Esophagus muscularis mucosa (tissue), 4 donors: Measurements from ENCODE around the gene DMKN. TPM values are rescaled to one million over a fixed set of nuclear protein-coding genes. Genes with fewer than 3 reads are reported as not detected.

Experiments used
- DNase-seq: peaks from one replicate; pipeline ENCODE4 v3.0.0-alpha.2; 2017; ENCODE audit errors: extremely low spot score
- H3K27ac ChIP-seq, 4 donors: fragments of 200-600 bp; sonication (generic); replicated peaks in 1 of 4; 1 replicate in 3 of 4; 2 replicates in 1 of 4; pipeline ENCODE4 v1.5.1; 2016 to 2019; ENCODE audit warnings: mild to moderate bottlenecking in 1 of 4
- H3K27me3 ChIP-seq, 4 donors: fragments of 200-600 bp; sonication (generic); one replicate each; pipeline versions ENCODE4 v1.5.1 to v1.6.0; 2016 to 2019
- H3K36me3 ChIP-seq, 4 donors: fragments of 200-600 bp; sonication (generic); one replicate each; pipeline ENCODE4 v1.5.1; 2016 to 2019
- H3K4me1 ChIP-seq, 4 donors: fragments of 200-600 bp; sonication (generic); one replicate each; pipeline ENCODE4 v1.5.1; 2016 to 2019
- H3K4me3 ChIP-seq, 4 donors: fragments of 200-600 bp; sonication (generic); 1 replicate in 2 of 4; 2 replicates in 2 of 4; pipeline ENCODE4 v1.5.1; 2016 to 2019; ENCODE audit warnings: mild to moderate bottlenecking in 4 of 4, moderate library complexity in 1 of 4
- H3K9me3 ChIP-seq, 4 donors: fragments of 200-600 bp; sonication (generic); 1 replicate in 3 of 4; 2 replicates in 1 of 4; pipeline ENCODE4 v1.5.1; 2016 to 2019
- CTCF ChIP-seq, 3 experiments: fragments of 200-600 bp in 2 of 3; fragments of 450-650 bp in 1 of 3; sonication (generic) in 2 of 3; IDR thresholded peaks; one replicate each; pipeline ENCODE4 v1.5.1; 2017 to 2019; ENCODE audit warnings: antibody characterized with exemption in 3 of 3, mild to moderate bottlenecking in 2 of 3, moderate library complexity in 1 of 3
- EP300 ChIP-seq: sonication (generic); formaldehyde crosslinking; IDR thresholded peaks from one replicate; pipeline ENCODE4 v1.6.1; 2017; ENCODE audit warnings: antibody characterized with exemption
- POLR2A ChIP-seq: fragments of 450-650 bp; IDR thresholded peaks from one replicate; pipeline ENCODE4 v1.6.1; 2017; ENCODE audit warnings: antibody characterized with exemption, moderate library complexity, mild to moderate bottlenecking, low read depth
- POLR2AphosphoS5 ChIP-seq, 2 donors: sonication (generic); formaldehyde crosslinking; IDR thresholded peaks; one replicate each; pipeline ENCODE4 v1.6.1; 2017; ENCODE audit warnings: antibody characterized with exemption in 2 of 2
- WGBS: methylation state at CpG from one replicate; pipeline ENCODE4 v1.1.5; 2018; 5-methylcytosine and 5-hydroxymethylcytosine counted together
- intact Hi-C: fragments of 100-400 bp; cut with DNase I; formaldehyde crosslinking; loops from one replicate; pipeline ENCODE4 v1.15.1; 2023
- total RNA-seq, 4 donors: library from RNA; depleted of rRNA; stranded (reverse); fragments of >200 nt; gene quantifications; one replicate each; pipeline versions ENCODE4 v1.1.0 to v1.2.1, GENCODE V29; 2016

DMKN gene
- total RNA-seq, 4 donors from 2014 or later, result 1.7 to 5.5 (median 3.8) TPM

- H3K36me3 ChIP-seq, result peaks cover 0 to 19% (median 6%) of the 10 kb centered on the region in 4 donors
- intact Hi-C loops, result no loop called here
- H3K4me1 ChIP-seq, result peaks cover 0 to 10% (median 4%) of the 10 kb centered on the region in 4 donors
- TF ChIP-seq CTCF (IDR thresholded peaks at IDR 0.05) (no peak), POLR2AphosphoS5 (IDR thresholded peaks at IDR 0.05) (no peak)
- H3K4me3 ChIP-seq, result no peak overlapping the region
- no peak for DNase-seq
- WGBS, result 80% methylated on average over 12 of the region's 13 CpGs
- peaks cover 0 to 20% (median 4%) of the 10 kb centered on the region in 4 donors for H3K27me3 ChIP-seq
- H3K9me3 ChIP-seq, result no peaks in the 10 kb centered on the region
- H3K27ac ChIP-seq, result no peak overlapping the region
Observed at GRCh38 chr19:35552534-35553384, 39.3 kb upstream of the DMKN start.

GRCh38 chr19:35551091-35551810 lies 37.8 kb upstream of the DMKN start:
- peaks cover 0 to 10% (median 0%) of the 10 kb centered on the region in 4 donors for H3K27me3 ChIP-seq
- DNase-seq, result no peak
- 90% methylated on average over 18 of the region's 21 CpGs for WGBS
- H3K4me1 ChIP-seq, result peaks cover 5 to 19% (median 13%) of the 10 kb centered on the region in 4 donors
- TF ChIP-seq POLR2AphosphoS5 (IDR thresholded peaks at IDR 0.05), result no peak
- no peak overlapping the region for H3K27ac ChIP-seq
- H3K36me3 ChIP-seq, result peaks cover 4 to 31% (median 16%) of the 10 kb centered on the region in 4 donors
- H3K4me3 ChIP-seq, result no peak overlapping the region
- H3K9me3 ChIP-seq, result no peaks in the 10 kb centered on the region
- intact Hi-C loops, result no loop called here

- WGBS, result 86% methylated on average over 11 of the region's 15 CpGs
- Histone ChIP-seq H3K27ac (no peak overlapping the region), H3K4me3 (no peak overlapping the region), H3K36me3 (peaks cover 4 to 31% (median 16%) of the 10 kb centered on the region in 4 donors), H3K4me1 (peaks cover 9 to 26% (median 18%) of the 10 kb centered on the region in 4 donors), H3K9me3 (no peaks in the 10 kb centered on the region), H3K27me3 (peaks cover 0 to 2% (median 0%) of the 10 kb centered on the region in 4 donors)
- no peak for DNase-seq
- TF ChIP-seq CTCF (IDR thresholded peaks at IDR 0.05), result no peak
- TF ChIP-seq EP300, result no peak
- TF ChIP-seq POLR2A, result no peak
- no peak for TF ChIP-seq POLR2AphosphoS5 (IDR thresholded peaks at IDR 0.05)
- intact Hi-C loops, result loop anchor here (5.0 kb wide), 3 partner anchors 62 to 167 kb away; partner anchors contain the start of genes HAUS5, KMT2B and RBM42
Observed at GRCh38 chr19:35549879-35550523, 36.6 kb upstream of the DMKN start.

GRCh38 chr19:35549174-35549788 lies 35.8 kb upstream of the DMKN start:
- no peak for DNase-seq
- intact Hi-C loops, result loop anchor here (5.0 kb wide), 3 partner anchors 63 to 168 kb away; partner anchors contain the start of genes HAUS5, KMT2B and RBM42
- Histone ChIP-seq H3K4me1 (peaks cover 15 to 33% (median 24%) of the 10 kb centered on the region in 4 donors), H3K27ac (no peak overlapping the region), H3K4me3 (no peak overlapping the region), H3K36me3 (peaks cover 4 to 31% (median 16%) of the 10 kb centered on the region in 4 donors), H3K27me3 (no peaks in the 10 kb centered on the region), H3K9me3 (no peaks in the 10 kb centered on the region)
- TF ChIP-seq POLR2A, result no peak
- TF ChIP-seq CTCF (IDR thresholded peaks at IDR 0.05), result peak; percentile 59 to 77 (median 61)
- WGBS, result 21% methylated on average over 5 of the region's 6 CpGs
